HG03135 (cell line): Measurements from ENCODE around the gene YBX2.

Experiments used
- ATAC-seq: cut with Tn5 transposase; IDR thresholded peaks from one replicate; pipeline ENCODE4 v1.9.1; 2021; ENCODE audit warnings: mild to moderate bottlenecking, moderate library complexity; ENCODE audit not compliant: unreplicated experiment

Gene YBX2

DNA sequence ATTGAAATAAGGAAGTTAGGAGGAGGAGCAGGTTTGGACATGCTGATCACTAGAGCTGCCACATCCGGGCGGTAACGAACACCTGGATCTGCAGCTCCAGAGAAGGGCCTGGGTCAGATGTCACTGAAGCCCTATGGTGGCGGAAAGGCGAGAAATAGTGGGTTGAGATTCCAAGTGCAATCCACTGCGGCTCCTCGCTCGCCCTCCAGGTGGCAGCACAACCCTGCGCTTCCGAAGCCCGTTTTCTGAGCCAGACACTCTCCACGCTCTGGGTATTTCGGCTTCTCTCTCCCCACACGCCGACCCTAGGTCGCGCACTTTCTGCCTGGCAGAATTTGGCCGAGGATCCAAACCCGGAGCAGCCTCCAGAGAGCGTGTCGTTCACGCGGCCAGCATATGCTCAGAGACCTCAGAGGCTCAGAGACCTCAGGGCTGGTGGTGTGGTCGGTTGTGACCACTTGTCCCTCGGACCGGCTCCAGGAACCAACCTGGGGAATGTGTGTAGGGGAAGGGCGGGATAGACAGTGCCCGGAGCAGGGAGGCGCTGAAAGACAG is 13.8 kb downstream of the YBX2 start:
- ATAC-seq, result peak; percentile 75

DNA sequence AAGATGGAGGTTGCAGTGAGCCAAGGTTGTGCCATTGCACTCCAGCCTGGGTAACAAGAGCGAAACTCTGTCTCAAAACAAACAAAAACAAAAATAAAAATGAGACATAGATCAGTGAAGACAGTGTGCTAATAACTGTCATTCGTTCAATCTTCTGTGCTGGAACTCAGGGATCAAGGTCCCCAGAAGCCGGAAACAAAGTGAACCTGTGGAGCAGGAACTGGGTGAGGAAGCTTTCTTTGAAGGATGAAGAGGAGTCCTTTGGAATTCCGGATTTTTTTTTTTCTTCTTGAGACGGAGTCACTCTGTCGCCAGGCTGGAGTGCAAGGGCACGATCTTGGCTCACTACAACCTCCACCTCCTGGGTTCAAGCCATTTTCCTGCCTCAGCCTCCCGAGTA is 15.0 kb downstream of the YBX2 start:
- ATAC-seq, result no peak

DNA sequence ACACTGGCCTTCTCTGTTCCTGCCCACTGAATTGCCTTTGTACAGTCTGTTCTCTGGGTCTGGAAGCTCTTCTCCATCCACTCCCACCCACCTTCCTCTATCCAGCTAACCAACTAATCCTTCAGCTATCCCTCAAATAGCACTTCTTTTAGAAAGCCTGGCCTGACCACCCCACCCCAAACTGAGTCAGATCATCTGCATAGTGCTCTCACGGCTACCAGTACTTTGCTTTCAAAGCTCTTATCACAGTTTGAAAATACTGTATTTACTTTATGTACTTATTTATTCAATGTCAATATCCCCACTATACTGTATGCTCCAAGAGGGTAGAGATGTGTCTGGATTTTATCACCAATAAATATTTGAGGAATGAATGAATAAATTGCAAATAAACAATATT is 27.7 kb downstream of the YBX2 start:
- no peak for ATAC-seq

DNA sequence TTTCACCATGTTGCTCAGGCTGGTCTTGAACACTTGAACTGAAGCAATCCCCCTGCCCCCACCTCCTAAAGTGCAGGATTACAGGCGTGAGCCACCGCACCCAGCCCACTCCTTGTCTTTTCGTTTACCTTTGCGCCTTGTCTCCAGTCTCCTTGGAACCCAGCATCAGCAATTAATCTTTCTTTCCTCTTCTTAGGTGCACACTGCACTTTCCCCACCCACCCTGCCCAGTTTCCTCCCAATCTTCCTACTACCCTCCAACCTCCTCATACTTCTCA is 30.7 kb downstream of the YBX2 start:
- no peak for ATAC-seq

DNA sequence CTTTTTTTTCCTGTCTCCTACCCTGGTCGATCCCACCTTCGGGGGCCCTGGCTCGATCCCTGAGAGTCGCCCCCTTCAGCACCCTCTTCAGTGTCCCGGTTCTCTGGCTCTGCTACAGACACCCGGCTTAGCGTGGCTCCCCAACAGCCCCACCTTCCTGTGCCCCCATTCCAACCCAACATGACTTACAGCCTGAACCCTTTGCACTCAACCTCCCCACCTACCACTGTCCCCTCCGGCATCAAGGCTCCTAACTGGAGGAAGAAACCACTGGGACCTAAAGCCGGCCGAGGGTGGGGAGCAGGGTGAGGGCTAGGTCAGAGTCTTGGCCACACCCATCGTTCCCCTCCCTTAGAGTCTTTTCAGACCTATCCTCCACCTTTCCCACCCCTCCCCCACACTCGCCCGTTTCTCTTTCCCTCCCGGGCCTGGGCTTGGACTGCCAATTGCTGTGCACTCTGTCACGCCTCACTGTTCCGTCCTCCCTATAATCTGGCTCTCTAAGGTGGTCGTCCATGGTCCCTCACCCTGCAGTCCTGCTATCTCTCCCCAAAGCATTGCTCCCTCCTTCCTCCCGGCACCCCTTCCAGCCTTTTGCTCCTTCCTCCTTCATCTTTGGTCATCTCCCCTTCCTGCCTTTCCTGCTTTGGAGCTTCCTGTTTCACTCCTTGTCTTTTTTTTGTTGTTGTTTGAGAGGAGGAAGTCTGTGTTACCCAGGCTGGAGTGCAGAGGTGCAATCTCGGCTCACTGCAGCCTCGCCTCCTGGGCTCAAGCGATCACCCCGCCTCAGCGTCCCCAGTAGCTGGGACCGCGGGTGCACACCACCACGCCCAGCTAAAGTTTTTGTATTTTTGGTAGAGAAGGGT is 31.3 kb downstream of the YBX2 start:
- no peak for ATAC-seq

DNA sequence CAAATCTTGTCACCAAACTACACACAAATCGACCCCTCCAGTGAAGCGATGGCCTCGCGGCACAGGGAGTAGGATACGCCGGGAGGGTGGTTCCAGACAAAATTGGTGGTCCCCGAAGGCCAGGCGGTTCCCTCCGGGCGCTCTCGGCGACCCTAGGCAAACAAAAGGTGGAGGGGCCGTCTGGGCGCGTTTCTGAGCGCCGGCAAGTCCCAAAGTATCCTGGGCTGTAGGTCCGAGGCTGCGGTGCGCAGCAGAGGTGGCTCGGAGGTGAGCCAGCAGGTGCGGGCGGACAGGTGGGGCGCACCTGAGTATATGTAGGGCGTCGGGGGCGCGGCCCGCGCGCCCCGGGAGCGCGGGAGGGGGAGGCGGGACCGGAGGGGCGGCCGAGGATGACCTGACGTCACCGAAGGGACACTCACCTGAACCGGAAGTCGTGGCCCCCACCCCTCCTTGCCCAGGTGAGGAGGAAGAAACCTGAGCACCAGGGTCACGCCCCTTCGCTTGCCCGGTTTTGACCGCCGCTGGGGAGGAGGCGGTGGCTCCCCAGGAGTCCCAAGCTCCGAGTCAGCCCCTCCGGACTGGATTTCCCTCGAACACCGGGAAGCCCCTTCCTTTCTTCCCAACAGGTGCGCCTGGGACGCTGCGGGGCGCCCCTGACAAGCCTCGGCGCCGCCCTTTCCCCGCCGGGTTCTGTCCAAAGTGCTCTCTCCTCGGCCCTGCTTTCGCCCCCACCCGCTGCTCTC is 32.1 kb downstream of the YBX2 start, which contains the start of gene CLDN7:
Gene CLDN7, minus strand, starts transcription at position 287 of the 743 bp plus-strand sequence. CDS start 435 bp downstream, outside the sequence.
- no peak for ATAC-seq

DNA sequence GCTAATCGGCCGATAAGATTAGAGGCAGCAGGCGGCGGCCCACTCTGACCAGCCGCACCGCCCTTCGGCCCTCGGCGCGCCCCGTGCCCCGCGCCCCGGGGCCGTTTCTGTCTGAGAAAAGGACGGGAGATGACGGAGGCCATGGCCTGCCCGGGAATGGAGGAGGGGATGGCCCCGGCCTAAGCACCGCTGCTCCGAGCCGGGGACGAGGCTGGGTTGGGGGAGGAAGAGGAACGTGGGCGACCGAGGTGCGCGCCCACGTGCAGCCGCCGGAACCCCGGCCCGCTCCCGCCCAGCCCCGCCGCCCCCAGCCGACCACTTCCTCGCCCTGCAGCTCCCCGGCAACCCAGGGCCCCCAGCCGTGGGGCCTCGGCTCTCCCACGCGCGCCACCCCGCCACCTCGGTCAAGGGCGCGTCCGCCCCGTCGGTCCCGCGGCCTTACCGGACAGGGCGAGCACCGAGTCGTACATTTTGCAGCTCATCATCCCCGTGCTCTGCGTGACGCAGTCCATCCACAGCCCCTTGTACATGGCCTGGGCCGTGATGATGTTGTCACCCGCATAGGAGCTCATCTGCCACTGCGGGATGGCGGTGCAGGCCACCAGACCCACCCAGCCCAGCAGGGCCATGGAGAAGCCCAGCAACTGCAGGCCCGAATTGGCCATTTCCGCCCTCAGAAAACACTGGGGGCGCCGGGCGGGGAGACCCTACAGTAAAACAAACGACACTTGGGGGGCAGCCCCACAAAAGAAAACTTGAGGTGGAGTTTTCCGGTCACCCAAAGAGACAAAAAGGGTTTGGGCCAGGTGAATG is 32.9 kb downstream of the YBX2 start:
- no peak for ATAC-seq

DNA sequence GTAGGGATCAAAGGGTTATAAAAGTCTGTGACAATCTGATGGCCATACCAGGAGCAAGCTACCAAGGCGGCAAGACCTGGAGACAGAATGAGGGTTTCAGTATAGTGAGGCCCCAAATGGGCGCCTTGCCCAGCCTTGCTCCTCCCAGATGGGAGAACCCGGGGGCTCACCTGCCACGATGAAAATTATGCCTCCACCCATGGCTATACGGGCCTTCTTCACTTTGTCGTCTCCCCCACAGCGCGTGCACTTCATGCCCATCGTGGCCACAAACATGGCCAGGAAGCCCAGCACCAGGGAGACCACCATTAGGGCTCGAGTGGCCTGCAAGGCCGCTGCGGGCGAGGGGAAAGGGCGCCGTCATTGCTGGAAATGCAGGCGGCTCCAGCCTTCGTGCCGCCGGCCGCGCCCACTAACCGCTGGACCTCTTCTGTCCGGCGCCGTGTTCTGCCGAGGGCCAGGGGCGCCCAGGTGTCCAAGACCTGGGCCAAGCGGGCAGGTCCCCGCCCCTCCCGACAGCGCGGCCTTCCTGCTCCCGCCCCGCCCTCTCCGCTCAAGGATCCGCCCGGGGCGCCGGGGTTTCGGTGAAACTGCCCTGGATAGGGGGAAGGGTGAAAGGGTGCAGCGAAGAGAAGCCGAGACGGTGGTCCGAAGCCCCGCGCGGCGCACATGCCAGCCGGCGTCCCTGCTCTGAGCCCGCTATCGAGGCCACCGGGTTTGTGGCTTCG is 33.6 kb downstream of the YBX2 start:
- no peak for ATAC-seq

DNA sequence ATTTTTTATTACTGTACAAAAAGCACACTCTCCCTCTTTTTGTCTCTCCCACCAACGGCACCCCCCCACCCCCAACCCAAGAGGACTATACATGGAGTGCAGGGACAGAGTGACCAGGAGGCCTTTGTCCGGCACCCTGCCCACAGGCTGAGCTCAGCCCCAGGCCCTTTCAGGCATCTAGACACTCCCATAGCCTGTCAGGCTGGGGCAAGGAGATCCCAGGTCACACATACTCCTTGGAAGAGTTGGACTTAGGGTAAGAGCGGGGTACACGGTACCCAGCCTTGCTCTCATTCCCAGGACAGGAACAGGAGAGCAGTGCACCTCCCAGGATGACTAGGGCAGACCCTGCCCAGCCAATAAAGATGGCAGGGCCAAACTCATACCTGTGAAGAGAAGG is 34.3 kb downstream of the YBX2 start:
- ATAC-seq, result no peak

DNA sequence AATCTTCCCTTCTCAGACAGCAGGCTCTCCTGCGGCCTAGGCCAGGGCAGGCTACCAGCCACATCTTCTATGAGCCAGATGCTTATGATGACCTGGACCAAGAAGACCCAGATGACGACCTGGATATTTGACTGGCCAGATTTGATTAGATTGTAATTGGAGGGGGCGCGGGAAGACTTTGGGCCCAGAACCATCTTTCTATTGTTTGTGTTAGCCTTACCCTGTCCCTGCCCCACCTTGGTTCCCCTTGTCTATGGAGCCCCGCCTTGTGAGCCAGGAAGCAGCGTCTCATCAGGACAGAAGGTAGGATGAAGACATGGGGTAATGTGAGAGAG is 34.9 kb downstream of the YBX2 start:
- no peak for ATAC-seq

DNA sequence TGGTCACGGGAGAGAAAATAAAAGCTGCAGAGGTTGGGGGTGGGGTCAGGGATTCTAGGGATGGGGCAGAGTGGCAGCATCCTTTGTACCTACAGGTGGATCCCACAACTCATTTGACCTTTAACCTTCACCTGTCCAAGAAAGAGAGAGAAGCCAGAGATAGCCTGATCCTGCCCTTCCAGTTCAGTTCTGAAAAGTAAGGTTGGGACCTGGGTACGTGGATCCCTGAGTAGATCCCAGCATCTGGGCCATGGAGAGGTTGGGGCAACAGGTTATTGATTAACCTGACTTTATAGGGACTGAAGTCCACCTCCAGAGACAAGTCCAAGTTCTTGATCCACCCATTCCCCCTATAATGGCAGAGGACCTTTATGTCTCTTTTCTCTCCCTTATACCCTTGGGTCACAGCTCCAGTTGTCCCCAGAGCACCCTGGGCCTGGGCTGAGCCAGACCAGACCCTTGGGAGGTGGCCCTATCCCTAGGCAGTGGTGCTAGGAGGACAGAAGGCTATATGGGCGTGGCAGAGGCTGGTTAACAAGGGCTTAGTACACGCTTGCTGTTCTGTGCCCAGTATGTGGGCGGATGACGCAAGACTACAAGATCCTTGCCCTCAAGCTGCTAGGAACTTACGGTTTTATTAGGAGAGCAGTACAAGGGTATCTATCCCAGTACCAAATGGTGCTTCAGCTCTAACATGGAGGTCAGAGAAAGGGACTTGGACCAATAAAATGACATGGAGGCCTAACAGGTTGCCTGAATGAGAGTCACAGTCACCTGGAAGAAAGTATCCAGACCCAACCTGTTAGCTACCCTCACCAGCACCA is 35.5 kb downstream of the YBX2 start:
- ATAC-seq, result no peak

DNA sequence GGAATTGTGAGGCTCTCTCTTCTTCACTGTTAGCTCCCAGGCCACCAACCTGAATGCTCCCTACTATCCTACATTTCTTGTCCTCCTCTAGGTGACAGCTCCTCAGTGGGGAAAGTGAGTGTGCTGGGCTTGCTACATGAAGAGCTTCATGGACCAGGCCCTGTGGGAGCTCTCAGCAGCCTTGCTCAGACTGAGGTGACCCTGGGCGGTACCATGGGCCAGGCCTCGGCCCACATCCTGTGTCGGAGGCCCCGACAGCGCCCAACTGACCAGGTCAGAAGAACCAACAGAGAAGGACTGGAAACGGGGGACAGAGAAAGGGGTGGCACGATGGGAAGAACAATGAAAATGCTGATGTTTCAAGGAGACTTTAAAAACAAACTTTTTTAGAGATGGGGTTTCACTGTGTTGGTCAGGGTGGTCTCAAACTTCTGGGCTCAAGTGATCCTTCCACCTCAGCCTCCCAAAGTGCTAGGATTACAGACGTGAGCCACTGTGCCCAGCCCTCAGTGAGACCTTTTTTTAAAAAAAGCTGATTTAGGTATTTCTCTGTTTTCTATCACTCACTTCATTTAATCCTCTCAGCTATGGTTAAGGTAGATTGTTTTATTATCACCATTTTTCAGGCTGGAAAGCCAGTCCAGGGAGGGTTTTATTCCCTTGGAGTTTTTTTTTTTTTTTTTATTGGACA is 37.5 kb downstream of the YBX2 start:
- no peak for ATAC-seq

DNA sequence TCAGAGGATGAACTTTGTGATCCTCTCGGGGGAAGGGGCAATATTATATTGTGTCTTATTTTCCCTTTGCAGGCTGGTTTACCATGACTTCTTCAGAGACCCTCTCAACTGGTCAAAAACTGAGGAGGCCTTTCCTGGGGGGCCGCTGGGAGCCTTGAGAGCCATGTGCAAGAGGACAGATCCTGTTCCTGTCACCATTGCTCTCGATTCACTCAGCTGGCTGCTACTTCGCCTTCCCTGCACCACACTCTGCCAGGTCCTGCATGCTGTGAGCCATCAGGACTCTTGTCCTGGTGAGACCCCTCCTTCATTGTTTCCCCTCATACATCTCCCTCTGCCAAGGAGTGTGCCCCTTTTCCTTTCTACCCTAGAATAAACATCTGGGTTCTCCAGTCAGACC is 39.9 kb downstream of the YBX2 start:
- ATAC-seq, result no peak

DNA sequence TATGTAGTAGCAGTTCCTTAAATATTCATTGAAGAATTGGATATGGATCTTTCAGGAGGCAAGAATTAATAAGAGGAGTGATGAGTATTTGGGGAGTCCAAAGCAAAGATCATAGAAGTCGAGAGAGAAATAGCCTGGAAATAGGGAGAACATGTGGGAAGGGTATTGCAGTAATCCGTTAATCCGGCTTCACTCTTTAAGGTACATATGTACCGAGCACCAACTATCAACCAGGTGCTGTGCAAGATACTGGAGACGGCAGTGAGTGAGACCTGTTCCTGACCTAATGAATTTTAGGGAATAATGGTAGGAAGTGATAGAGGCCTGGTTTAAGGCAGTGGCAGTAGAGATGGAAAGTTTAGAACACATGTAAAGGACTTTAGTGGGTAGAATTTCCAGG is 41.4 kb downstream of the YBX2 start:
- ATAC-seq, result no peak

DNA sequence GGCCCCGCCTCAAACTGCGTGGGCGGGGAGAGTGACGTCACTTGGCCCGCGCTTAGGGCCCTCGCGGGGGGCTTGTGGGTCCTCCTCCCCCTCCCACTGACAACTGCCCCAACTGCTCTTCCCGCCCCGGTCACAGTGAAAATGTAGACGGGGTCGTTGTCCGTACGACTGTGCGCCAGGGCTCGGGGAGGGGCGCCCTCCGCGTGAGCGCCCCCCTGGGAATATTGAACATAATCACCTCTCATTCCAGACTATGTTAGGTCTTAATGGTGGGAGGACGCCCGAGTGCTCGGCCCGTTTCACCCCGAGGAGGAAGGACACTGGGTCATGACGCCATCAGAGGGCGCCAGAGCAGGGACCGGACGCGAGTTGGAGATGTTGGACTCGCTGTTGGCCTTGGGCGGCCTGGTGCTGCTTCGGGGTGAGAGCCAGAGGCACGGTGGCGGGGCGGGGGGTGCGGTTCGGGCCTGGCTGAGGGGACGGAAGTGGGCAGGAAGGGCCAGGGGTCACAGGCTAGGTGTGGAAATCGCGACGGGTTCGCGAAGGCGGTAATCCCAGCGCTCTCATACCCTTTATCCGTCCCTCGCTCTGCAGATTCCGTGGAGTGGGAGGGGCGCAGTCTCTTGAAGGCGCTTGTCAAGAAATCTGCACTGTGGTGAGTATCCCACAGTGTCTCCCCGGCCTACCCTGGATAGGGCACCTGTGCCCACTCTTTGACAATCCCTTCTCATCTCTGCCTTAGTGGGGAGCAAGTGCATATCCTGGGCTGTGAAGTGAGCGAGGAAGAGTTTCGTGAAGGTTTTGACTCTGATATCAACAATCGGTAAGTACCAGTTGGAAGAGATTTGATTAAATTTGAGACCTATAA is 42.0 kb downstream of the YBX2 start, which contains the start of gene ELP5:
Gene ELP5, plus strand, starts transcription at position 40 of the 868 bp plus-strand sequence. Its CDS starts 336 bp downstream, at position 376.
- ATAC-seq, result peak; percentile 53

DNA sequence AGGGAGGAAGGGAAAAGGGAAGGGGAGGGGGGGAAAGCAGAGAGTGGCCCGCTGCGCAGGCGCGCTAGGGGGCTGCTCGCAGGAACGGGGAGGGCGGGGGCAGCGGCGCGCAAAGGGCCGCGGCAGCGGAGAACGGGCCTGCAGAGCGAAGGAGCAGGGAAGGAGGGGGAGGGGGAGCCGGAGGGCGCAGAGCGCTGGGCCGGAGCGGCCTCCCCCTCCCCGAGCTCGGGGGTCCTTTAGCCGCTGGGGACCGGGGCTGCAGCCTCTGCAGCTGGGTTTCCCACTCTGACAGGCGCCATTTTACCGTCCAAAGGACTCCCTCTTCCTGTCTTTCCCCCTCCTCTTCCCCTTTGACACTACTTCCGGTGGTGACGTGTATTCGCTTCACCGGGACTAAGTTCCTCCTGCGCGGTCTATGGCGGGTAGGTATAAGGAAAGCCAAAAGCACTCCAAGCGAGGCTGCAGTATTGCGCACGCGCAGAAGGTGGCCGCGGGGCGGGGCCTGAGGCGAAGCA is 42.7 kb downstream of the YBX2 start, which contains the start of gene CTDNEP1:
Gene CTDNEP1, minus strand, starts transcription at position 74 of the 515 bp plus-strand sequence. CDS start 438 bp downstream, outside the sequence.
- peak; percentile 88 for ATAC-seq

DNA sequence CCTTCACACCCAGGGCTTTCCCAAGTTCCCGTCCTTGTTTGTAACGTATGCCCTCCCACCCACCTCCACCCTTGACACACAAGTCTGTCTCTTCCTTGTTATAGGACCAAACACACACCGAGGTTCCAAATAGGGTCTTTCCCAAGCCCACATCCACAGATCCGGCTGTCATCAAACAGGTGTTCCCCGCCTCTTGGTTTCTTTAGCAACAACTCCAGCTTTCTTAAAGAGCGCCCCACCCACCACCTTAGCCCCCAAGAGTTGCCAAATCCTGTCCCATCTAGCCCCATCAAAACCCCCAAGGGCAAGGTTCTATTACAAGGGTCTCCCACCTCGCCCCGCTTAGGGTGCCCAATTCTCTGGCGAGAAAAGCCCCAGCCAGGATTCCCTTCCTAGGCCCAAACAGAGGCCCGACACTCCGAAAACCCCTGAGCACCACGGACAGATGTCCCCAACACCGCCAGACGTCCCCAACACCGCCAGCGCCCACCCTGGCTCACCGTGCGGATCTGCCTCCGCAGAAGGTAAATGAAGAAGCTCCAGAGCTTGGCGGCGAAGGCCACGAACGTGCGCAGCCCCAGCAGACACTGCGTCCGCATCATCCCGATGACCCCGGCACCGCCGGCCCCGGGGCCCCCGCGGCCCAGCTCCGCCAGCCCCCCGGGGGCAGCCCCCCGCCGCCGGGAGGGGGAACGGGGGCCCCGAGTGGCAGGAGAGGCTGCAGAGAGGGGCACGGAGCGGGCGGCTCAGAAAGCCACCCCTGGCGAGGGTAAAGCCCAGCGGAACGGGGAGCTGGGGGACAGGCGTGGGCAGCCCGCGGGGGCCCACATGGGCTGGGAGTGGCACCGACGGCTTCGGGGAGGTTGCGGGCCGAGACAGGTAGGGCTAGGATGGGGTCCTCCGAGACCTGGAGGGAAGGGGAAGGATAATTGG is 43.5 kb downstream of the YBX2 start:
- ATAC-seq, result no peak
